Fibroblast of peridontal ligament (primary cell): ENCODE data around the gene SLC49A3.
"Not testable (repeated sequence)": the region's sequence is repeated elsewhere in the genome, so short reads cannot be mapped to it uniquely, and the experiment has no call there.

Experiments
- DNase-seq: peaks from one replicate; pipeline ENCODE4 v3.0.0-alpha.2; 2010; ENCODE audit errors: extremely low read depth

The SLC49A3 gene

DNA sequence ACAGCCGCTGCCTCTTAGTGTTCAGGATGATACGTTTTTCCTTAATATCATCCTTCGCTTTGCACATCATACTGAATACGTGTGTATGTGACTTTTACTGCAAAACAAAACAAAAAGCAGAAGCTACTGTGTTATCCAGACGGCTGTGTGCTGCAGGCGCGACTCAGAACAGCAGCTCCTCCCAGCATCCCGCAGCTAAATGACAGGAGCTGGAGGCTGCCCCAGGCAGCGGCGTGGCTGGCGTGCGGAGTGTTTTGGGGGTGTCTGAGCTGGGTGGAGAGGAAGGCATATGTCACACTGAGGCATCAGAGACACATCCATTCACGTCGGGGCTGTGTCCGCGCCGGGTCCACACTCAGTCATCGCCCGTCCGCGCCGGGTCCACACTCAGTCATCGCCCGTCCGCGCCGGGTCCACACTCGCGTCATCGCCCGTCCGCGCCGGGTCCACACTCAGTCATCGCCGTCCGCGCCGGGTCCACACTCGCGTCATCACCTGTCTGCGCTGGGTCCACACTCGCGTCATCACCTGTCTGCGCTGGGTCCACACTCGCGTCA lies 33.3 kb upstream of the SLC49A3 start:
- no peak for DNase-seq

DNA sequence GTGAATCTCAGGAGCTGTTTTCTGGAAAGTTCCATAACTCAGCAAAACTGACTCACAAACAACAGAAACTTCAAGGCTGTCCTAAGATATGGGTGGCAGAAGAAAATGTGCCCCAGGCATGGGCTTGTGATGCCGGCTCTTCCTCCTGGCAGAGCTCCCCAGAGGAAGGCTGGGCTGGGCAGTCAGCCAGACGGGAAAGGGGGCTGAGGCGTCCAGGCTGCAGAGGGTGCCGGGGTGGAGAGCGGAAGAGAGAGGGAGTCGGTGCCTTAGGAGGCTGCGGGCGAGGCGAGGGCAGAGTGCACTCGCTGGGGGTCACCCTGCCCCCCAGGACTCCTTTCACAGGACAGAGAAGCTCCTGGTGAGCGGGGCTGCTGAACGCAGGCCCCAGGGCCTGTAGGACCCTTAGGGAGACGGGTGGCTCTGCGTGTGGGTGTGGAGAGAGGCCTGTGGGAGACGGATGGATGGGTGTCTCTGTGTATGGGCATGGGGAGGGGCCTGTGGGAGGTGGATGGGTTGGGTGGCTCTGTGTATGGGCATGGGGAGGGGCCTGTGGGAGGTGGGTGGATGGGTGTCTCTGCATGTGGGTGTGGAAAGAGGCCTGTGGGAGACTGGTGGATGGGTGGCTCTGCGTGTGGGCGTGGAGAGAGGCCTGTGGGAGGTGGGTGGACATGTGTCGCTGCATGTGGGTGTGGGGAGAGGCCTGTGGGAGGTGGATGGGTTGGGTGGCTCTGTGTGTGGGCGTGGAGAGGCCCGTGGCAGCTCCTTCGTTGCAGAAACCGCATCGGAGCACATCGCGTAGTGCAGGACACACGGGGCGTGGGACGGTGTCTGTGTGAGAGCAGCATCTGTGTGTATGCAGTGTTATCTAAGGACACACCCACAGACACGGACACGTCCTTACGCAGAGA lies 32.6 kb upstream of the SLC49A3 start:
- DNase-seq: no peak

DNA sequence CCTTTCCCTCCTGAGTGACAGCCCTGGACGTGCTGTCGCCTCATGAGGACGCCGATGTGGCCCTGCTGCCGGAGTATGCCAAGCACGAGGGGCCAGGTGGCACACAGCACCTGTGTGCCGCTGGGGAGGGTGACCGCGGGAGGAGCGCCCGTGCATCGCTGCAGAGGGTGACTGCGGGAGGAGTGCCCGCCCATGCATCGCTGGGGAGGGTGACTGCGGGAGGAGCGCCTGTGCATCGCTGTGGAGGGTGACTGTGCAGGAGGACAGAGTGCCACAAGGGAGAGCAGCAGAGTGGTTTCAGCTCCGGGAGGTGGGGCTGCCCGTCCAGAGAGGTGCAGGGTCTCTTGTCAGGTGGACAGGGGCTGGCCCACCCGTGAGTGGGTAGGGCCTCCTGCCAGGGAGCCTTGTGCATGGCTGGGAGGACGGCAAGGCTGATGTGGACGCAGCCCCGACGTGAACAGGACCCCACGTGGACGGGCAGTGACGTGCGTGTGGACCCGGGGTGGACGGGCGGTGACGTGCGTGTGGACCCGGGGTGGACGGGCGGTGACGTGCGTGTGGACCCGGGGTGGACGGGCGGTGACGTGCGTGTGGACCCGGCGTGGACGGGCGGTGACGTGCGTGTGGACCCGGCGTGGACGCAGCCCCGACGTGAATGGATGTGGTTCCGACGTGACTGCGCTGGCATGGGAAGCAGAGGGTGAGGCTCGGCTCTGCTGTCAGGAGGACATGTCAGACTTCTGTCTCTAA lies 31.3 kb upstream of the SLC49A3 start:
- DNase-seq: no peak

DNA sequence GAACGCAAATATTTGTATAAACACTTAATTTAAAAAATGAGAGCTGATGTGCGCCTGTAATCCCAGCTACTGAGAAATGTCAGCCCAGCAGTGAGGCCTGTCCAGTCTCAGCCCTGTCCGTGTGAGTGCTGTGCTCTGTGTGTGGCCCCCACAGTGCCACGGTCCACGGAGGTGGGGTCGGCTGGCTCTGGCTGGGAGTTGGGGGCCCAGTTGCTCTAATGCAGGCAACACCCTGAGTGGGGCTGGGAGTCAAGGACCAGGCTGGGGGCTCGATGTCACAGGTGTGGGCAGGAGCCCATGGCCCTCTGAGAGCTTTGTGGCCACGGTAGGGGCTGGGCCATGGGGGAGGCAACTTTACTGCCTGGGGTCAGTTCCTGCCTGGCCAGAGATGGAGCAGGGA lies 29.5 kb upstream of the SLC49A3 start:
- no peak for DNase-seq

DNA sequence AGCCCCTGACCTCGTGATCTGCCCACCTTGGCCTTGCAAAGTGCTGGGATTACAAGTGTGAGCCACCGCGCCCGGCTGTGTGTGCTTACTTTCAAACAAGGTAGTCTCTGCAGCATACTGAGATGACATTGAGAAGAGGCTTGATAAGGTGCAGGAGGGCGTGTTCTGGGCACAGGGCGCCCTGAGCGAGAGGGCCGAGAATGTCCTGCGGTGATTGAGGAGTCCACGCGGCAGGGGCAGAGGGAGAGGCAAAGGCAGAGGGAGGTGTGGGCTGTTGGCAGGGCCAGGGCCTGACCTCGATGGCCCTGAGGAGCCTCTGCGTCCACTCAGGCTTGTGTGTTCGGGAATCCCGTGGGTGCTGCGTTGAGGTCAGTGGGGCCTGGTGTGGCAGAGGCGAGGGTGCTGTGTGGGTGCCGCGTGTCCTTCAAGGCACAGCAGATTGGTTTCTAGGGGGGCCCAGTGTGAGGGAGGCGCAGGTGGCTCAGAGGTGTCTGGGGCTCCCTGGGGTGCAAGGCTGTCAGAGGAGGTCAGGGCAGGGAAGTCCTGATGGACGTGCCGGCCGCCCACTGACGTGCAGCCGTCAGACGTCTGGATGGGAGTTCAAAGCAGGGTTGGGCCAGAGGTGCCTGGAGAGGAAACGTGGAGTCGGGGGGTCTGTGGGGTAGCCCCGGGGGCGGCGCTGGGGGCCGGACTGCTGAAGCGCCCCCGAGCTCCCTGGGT lies 28.8 kb upstream of the SLC49A3 start:
- DNase-seq: no peak

DNA sequence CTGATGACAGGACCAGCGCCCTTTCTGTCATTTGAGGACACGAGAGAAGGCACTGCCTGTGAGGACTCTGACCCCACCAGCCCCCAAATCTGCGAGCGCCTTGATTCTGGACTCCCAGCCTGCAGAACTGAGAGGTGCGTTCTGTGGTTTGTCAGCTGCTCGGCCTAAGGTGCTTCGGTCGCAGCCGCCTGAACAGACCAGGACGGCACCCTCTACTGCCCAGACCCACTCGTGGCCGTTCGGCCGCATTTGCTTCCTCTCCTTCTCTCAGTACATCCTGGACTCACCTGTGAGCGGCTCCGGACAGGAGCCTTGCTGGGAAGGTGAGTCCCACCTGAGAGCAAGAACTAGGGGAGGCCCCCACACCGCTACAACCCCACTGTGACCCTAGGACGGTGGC lies 25.1 kb upstream of the SLC49A3 start:
- DNase-seq: no peak

DNA sequence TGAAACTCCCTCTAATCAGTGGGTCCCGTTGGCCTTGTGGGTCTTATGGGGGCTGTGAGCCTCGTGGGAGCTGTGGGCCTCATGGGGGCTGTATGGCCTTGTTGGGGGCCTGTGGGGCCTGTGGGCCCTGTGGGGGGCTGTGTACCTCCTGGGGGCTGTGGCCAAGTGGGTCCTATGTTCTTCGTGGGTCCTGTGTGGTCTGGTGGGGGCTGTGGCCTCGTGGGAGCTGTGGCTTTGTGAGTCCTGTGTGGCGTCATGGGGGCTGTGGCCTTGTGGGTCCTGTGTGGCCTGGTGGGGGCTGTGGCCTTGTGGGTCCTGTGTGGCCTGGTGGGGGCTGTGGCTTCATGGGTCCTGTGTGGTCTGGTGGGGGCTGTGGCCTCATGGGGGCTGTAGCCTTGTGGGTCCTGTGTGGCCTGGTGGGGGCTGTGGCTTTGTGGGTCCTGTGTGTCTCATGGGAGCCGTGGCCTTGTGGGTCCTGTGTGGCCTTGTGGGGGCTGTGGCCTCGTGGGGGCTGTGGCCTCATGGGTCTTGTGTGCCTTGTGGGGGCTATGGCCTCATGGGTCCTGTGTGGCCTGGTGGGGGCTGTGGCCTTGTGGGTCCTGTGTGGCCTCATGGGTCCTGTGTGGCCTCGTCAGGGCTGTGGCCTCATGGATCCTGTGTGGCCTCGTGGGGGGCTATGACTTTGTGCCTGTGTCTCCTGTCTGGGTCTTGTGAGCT lies 24.1 kb upstream of the SLC49A3 start:
- DNase-seq: no peak

DNA sequence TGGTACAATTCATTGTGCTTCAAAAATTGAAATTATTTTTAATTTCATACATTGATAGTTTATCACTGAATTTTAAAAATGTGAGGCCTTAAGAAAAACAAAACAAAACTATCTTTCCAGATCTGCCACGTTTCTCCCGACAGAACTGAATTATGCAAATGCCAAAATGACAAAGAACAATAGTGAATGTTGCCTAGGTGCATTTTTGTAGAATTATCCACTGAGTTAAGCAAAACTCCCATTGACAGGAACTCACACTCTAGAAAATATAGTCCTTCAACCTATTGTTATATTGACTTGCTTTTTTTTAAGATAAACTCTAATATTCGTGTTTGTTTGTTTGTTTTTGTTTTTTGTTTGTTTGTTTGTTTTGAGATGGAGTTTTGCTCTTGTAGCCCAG lies 23.1 kb upstream of the SLC49A3 start:
- no peak for DNase-seq

DNA sequence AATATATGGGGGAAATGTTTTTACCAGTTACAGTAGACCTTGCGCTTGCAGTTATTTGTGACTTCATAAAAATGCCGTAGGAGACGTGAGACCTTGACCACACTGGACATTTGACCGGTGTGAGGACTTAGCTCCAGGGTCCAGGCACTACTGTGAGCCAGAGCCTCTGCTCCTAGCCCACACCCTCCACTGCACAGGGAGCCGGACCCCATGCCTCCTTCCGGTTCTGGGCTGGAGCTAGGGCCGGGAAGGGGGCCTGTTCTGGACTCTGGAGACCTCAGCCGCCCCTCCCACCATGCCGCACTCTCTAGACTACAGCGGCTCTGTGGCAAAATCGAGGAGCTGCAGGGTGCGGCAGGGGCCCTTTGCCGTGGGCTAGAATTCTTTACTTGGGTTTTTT lies 22.0 kb upstream of the SLC49A3 start:
- DNase-seq: no peak

DNA sequence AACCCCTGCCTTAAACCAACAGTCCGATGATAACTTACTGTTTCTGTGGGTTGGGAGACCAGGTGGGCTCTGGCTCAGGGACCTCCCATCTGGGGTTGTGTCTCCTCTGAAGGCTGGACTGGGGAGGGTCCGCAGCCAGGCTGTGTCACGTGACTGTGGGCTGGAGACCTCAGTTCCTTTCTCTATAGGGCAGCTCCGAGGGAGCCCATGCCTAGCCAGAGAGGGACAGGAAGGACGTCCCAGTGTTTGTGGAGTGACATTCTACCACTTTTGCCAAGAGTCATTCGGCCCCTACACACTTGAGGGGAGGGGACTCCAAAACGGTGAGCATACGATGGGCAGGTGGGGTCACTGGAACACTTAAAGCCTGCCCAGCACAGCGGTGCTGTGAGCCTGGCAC lies 21.2 kb upstream of the SLC49A3 start:
- DNase-seq: no peak

DNA sequence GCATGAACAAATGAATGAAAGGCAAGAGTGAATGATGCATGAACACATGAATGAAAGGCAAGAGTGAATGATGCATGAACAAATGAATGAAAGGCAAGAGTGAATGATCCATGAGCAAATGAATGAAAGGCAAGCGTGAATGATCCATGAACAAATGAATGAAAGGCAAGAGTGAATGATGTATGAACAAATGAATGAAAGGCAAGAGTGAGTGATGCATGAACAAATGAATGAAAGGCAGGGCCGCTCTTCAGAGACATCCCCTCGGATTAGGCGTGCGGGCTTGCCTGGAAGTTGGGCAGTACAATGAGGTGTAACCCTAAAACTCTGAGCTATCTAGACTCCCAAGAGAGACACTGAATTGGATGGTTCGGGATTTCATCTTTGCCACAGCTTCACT lies 20.4 kb upstream of the SLC49A3 start:
- DNase-seq: no peak

DNA sequence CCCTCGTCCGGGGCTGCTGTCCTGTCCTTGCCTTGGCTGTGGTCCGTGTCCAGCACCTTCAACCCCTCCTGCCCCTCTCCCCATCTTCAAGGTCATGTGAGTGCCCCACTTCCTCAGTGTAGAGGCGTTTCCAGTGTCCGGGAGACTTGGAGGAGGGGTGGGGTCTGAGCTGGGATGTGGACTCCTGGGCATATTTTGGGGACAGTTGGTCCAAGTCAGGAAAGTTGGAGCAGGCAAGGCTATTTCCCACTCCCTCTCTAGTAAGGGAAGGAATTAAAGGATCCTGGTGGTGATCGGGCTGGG lies 19.6 kb upstream of the SLC49A3 start:
- no peak for DNase-seq

DNA sequence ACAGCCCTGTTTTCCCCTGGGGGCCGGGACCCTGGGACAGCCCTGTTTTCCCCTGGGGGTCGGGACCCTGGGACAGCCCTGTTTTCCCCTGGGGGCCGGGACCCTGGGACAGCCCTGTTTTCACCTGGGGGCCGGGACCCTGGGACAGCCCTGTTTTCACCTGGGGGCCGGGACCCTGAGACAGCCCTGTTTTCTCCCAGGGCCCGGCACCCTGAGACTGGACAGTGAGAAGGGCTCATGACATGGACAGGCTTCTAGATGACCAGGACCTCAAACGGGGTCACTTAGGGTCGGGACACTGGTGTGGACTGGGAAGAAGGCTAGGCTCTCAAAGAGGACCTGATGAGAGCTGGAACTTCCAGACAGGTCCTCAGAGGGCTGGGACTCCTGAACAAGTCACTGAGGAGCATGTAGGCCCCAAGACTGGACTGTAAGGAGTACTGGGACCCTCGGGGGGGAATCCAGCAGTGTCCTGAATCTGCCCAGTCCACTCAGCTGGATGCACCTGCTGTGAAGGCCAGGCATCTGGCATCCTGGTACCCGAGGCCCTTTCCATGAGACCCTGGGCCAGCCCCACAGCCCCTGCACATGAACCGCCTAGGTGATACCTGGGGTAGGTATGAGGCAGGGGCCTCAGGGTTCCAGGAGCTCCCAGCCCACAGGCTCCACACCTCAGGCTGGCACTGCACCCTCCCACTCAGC lies 19.1 kb upstream of the SLC49A3 start:
- no peak for DNase-seq

DNA sequence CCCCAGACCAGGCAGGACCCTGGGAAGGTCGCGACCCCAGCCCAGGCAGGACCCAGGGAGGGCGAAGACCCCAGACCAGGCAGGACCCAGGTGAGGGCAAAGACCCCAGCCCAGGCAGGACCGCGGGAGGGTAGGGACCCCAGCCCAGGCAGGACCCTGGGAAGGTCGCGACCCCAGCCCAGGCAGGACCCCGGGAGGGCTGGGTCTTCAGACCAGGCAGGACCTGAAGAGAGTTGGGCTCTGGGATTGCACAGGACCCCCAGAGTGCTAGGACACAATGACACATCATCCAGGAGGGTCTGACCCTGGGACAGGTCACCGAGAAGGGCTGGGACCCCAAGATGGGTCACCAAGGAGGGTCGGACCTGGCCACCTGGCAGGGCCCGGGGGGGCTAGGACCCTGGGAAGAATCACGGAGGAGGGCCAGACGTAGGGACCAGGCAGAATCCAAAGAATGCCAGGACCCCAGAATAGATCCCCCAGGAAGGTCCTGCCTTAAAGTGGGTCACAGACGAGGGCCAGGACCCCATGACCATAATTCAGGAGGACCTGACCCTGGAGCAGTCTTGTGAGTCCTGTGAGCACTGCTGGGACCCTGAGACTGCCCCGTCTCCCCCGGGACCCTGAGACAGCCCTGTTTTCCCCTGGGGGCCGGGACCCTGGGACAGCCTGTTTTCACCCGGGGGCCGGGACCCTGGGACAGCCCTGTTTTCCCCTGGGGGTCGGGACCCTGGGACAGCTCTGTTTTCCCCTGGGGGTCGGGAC lies 18.1 kb upstream of the SLC49A3 start:
- no peak for DNase-seq

DNA sequence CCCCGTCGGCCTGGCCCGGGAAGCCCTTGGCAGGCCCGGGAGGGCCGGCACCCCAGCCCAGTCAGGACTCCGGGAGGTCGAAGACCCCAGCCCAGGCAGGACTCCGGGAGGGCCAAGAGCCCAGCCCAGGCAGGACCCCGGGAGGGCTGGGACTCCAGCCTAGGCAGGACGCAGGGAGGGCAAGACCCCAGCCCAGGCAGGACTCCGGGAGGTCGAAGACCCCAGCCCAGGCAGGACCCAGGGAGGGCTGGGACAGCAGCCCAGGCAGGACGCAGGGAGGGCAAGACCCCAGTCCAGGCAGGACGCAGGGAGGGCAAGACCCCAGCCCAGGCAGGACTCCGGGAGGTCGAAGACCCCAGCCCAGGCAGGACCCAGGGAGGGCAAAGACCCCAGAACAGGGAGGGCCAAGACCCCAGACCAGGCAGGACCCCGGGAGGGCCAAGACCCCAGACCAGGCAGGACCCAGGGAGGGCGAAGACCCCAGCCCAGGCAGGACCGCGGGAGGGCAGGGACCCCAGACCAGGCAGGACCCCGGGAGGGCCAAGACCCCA lies 17.2 kb upstream of the SLC49A3 start:
- not testable (repeated sequence) for DNase-seq

DNA sequence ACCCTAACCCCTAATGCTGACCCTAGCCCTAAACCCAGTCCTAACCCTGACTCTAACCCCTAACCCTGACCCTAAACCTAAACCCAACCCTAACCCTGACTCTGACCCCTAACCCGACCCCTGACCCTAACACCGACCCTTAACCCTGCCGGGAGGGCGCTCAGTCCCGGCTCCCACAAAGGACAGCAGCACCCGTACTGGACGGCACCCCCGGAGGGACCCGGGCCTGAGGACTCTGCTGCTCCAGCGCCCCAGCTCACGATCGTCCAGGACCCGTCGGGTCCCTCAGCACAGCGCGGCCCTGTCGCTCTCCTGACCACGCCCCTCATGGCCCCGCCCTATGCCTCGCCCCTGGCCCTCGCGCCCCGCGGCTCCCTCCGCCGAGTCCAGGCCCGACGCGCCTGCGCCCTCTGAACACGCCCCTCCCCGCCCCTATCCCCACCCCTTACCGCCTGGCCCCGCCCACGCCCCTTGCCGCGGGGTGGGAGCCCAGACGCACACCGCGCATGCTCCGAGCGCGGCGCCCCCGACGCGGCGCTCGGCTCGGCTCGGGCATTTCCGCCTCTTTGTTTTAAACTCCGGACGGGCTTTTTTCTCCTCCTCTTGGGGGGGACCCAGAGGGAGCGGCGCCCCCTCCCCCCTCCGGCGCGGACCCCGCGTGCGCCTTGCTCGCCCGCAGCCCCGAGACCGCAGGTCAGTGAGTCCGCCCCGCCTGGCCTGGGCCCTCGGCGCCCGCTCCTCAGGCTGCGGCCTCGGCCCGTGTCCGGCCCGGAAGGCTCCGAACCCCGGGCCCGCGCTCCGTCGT lies 16.5 kb upstream of the SLC49A3 start, which contains the start of gene PCGF3:
Gene PCGF3 (plus strand): TSS at position 555 of the 805 bp plus-strand sequence. CDS start 27,849 bp downstream, outside the sequence.
- DNase-seq: peak; percentile 88

DNA sequence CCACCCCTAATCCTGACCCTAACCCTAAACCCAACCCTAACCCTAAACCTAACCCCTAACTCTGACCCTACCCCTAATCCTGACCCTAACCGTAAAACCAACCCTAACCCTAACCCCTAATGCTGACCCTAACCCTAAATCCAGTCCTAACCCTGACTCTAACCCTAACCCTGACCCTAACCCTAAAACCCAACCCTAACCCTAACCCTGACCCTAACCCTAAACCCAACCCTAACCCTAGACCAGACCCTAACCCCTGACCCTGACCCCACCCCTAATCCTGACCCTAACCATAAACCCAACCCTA lies 16.0 kb upstream of the SLC49A3 start:
- no peak for DNase-seq

DNA sequence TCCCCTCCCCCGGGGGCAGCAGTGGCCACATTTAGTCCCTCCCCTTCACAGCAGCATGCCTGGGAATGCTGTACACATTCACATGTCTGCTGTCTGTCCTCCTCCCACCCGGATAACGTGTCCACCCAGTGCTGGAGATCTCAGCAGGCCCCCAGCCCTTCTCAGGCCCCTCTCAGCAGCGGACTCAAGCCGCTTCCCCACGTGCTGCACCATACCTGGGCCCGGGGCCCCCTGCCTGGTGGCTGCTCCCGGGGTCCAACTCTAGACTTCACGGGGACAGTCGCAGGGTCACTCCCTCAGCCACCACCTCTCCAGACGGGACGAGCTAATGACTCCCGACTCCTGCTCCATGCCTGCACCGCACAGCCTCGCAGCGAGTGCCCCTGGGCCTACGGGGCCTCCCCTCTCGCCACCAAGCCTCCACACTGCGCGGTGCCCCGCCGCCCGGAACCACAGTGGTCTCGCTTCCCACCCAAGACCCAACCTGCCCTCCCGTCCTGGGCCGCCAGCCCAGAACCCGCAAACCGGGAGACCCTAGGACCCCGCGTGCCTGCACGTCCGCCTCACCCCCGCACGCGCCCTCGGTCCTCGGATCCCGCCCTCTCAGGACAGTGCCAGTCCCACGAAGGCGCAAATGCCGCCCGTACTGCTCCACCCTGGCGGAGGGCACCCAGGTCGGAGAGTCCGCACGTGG lies 15.4 kb upstream of the SLC49A3 start:
- DNase-seq: no peak
